Neural cell (in vitro differentiated cells): ENCODE data around the gene GRB7. TPM values are rescaled to one million over a fixed set of nuclear protein-coding genes. Genes with fewer than 3 reads are reported as not detected.

Experiments
- H2AFZ ChIP-seq: fragments of 200-600, 300-800 bp; sonication (generic), shearing (Covaris generic); 2 replicates; pipeline ENCODE4 v1.6.0; 2014; ENCODE audit warnings: low read depth, mild to moderate bottlenecking, antibody characterized with exemption, low read length, moderate library complexity
- H3F3A ChIP-seq: fragments of 200-600 bp; shearing (Covaris generic); 2 replicates; pipeline ENCODE4 v1.6.1; 2016; ENCODE audit warnings: mild to moderate bottlenecking, moderate library complexity, mixed read lengths, antibody characterized with exemption, low read length; ENCODE audit not compliant: insufficient read depth, poor library complexity, severe bottlenecking
- H3K27ac ChIP-seq: fragments of 200-600, 300-800 bp; sonication (generic), shearing (Covaris generic); 2 replicates; pipeline ENCODE4 v1.5.1; 2014; ENCODE audit warnings: mild to moderate bottlenecking, low read length, moderate library complexity
- H3K27me3 ChIP-seq: fragments of 300-800, 200-600 bp; sonication (generic), shearing (Covaris generic); 2 replicates; pipeline ENCODE4 v1.6.0; 2014; ENCODE audit warnings: mild to moderate bottlenecking, low read depth, low read length, moderate library complexity; ENCODE audit not compliant: insufficient read depth
- H3K36me3 ChIP-seq: fragments of 300-800, 200-600 bp; sonication (generic), shearing (Covaris generic); 2 replicates; pipeline ENCODE4 v1.5.1; 2014; ENCODE audit warnings: mild to moderate bottlenecking, antibody characterized with exemption, low read length, moderate library complexity; ENCODE audit not compliant: insufficient read depth
- H3K4me2 ChIP-seq: fragments of 300-800, 200-600 bp; sonication (generic), shearing (Covaris generic); 2 replicates; pipeline ENCODE4 v1.6.0; 2014; ENCODE audit warnings: mild to moderate bottlenecking, low read length
- H3K4me3 ChIP-seq: fragments of 300-800, 200-600 bp; sonication (generic), shearing (Covaris generic); 2 replicates; pipeline ENCODE4 v1.5.1; 2014; ENCODE audit warnings: mild to moderate bottlenecking, low read length, moderate library complexity
- H3K79me2 ChIP-seq: fragments of 200-600 bp; shearing (Covaris generic); replicated peaks from 2 replicates; pipeline ENCODE4 v1.6.0; 2014; ENCODE audit warnings: mild to moderate bottlenecking, low read length, moderate library complexity; ENCODE audit not compliant: insufficient read depth
- H3K9ac ChIP-seq: fragments of 300-800, 200-600 bp; sonication (generic), shearing (Covaris generic); 2 replicates; pipeline ENCODE4 v1.6.1; 2016; ENCODE audit warnings: mild to moderate bottlenecking, low read length, mixed read lengths
- H3K9me2 ChIP-seq: fragments of 200-600 bp; shearing (Covaris generic); 2 replicates; pipeline ENCODE4 v1.6.1; 2016; ENCODE audit warnings: mild to moderate bottlenecking, low read length, mixed read lengths; ENCODE audit not compliant: insufficient read depth
- H3K9me3 ChIP-seq: fragments of 200-600, 300-800 bp; sonication (generic), shearing (Covaris generic); 2 replicates; pipeline ENCODE4 v1.6.1; 2016; ENCODE audit warnings: mild to moderate bottlenecking, mixed run types, low read length, moderate library complexity, mixed read lengths
- H4K20me1 ChIP-seq: fragments of 200-600 bp; shearing (Covaris generic); 2 replicates; pipeline ENCODE4 v1.6.1; 2016; ENCODE audit warnings: mild to moderate bottlenecking, mixed run types; ENCODE audit not compliant: insufficient read depth
- EP300 ChIP-seq: fragments of 450-650 bp; conservative IDR thresholded peaks from 2 replicates; pipeline ENCODE4 v1.6.1; 2014; ENCODE audit warnings: antibody characterized with exemption, mild to moderate bottlenecking, moderate library complexity; ENCODE audit not compliant: poor library complexity, severe bottlenecking
- EZH2 ChIP-seq: fragments of 200-600, 300-800 bp; shearing (Covaris generic), sonication (generic); IDR thresholded peaks from 2 replicates; pipeline ENCODE4 v1.6.1; 2014; ENCODE audit warnings: antibody characterized with exemption, low read length, borderline replicate concordance, mild to moderate bottlenecking; ENCODE audit not compliant: insufficient read depth, poor library complexity, severe bottlenecking
- MXI1 ChIP-seq: fragments of 450-650 bp; conservative IDR thresholded peaks from 2 replicates; pipeline ENCODE4 v1.6.1; 2014; ENCODE audit warnings: antibody characterized with exemption, mild to moderate bottlenecking; ENCODE audit not compliant: poor library complexity, severe bottlenecking
- POLR2AphosphoS5 ChIP-seq: IDR thresholded peaks from 2 replicates; pipeline ENCODE4 v1.6.1; 2012
- RAD21 ChIP-seq: fragments of 450-650 bp; conservative IDR thresholded peaks from 2 replicates; pipeline ENCODE4 v1.6.1; 2014; ENCODE audit warnings: antibody characterized with exemption, mild to moderate bottlenecking, moderate library complexity
- SMC3 ChIP-seq: fragments of 450-650 bp; conservative IDR thresholded peaks from 2 replicates; pipeline ENCODE4 v1.6.1; 2014; ENCODE audit warnings: antibody characterized with exemption, mild to moderate bottlenecking, moderate library complexity; ENCODE audit not compliant: poor library complexity
- TAF1 ChIP-seq: IDR thresholded peaks from 2 replicates; pipeline ENCODE4 v1.6.1; 2012; ENCODE audit warnings: low read depth
- polyA plus RNA-seq: library from polyadenylated mRNA; depleted of rRNA; stranded (reverse); fragments of >200 nt; gene quantifications from 2 replicates; pipeline ENCODE4 v1.2.3, GENCODE V29; 2014
- TF ChIP-seq, protein P1 (sequence below): fragments of 450-650 bp; IDR thresholded peaks from 2 replicates; pipeline ENCODE4 v1.5.1; 2014; ENCODE audit warnings: antibody characterized with exemption, mild to moderate bottlenecking, moderate library complexity; ENCODE audit not compliant: poor library complexity, severe bottlenecking
- TF ChIP-seq, protein P2 (sequence below): IDR thresholded peaks from 2 replicates; pipeline ENCODE4 v1.6.1; 2012; ENCODE audit warnings: borderline replicate concordance

GRB7 gene
- polyA plus RNA-seq, 1 donor from 2014 or later, result not detected

DNA sequence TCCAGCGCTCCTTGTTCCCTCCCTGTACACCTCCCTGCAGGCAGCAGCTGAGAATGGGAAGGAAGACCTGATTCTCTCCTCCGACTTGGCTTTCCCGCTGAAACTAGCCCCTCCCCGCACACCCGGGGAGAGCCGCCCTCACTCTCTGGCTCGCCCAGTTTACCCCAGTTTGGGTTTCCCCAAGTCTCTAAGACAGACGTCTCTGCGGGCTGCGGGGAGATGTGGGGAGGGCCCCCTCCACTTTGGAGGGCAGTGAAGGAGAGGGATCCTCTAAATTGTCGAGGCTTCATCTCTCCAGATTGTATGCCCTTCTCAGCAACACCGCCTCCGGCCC, 797 bp downstream of the GRB7 start:
- H3K9ac ChIP-seq, result no peak overlapping the region
- H2AFZ ChIP-seq, result no peak overlapping the region

DNA sequence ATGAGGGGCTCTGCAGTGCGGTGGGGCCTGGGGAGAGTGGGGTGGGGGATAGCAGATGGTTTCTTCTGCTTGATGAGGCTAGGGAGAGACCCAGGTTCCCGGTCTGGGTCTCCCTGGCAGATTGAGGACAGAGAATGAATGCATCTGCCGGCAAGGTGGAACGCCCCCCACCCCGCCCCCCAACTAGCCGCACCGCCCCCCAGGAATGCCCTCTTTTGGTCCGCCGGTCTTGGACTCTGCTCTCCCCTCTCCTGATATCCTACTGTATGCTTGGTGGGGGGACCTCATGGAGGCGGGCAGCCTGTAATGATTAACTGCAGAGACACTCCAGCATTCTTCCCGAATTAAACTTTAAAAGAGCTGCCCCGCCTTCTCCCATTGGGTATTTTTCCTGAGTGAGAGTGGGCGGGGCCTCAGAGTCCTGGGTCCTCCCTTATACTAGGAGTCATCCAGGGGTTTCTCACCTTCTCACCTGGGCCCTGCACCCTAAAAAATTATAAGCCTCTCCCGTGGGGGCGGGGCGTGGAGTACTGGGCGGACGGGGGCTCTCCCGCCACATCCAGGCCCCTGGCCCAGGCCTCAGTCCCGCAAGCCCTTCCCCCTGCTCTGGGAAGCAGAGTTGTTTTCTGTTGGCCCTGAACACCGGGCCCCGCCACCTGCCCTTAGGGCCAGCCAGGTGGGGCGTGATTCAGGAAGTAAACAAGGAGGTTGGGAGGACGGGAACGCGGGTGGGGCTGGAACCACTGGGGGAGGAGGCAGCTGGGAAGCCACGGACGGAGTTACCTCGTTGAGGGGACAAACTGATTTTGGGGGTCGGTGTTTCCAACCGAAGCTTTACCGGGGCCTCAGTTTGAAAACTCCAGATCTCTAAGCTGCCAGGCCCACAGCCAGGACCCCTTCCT, 1.5 kb downstream of the GRB7 start:
- Histone ChIP-seq H3K9ac (no peak overlapping the region), H4K20me1 (no peaks in the 10 kb centered on the region), H3K4me2 (no peak overlapping the region), H3K79me2 (no peaks in the 10 kb centered on the region), H3K27ac (no peak overlapping the region), H3K36me3 (no peaks in the 10 kb centered on the region), H2AFZ (no peak overlapping the region), H3K27me3 (peaks cover 55% of the 10 kb centered on the region), H3K9me2 (no peaks in the 10 kb centered on the region), H3K9me3 (no peaks in the 10 kb centered on the region), H3F3A (no peaks in the 10 kb centered on the region), H3K4me3 (no peak overlapping the region)
- no peak for TF ChIP-seq EP300
- no peak for TF ChIP-seq SMC3
- TF ChIP-seq POLR2AphosphoS5, result no peak
- TF ChIP-seq, protein P1, sequence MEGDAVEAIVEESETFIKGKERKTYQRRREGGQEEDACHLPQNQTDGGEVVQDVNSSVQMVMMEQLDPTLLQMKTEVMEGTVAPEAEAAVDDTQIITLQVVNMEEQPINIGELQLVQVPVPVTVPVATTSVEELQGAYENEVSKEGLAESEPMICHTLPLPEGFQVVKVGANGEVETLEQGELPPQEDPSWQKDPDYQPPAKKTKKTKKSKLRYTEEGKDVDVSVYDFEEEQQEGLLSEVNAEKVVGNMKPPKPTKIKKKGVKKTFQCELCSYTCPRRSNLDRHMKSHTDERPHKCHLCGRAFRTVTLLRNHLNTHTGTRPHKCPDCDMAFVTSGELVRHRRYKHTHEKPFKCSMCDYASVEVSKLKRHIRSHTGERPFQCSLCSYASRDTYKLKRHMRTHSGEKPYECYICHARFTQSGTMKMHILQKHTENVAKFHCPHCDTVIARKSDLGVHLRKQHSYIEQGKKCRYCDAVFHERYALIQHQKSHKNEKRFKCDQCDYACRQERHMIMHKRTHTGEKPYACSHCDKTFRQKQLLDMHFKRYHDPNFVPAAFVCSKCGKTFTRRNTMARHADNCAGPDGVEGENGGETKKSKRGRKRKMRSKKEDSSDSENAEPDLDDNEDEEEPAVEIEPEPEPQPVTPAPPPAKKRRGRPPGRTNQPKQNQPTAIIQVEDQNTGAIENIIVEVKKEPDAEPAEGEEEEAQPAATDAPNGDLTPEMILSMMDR, result no peak
- TF ChIP-seq, protein P2, sequence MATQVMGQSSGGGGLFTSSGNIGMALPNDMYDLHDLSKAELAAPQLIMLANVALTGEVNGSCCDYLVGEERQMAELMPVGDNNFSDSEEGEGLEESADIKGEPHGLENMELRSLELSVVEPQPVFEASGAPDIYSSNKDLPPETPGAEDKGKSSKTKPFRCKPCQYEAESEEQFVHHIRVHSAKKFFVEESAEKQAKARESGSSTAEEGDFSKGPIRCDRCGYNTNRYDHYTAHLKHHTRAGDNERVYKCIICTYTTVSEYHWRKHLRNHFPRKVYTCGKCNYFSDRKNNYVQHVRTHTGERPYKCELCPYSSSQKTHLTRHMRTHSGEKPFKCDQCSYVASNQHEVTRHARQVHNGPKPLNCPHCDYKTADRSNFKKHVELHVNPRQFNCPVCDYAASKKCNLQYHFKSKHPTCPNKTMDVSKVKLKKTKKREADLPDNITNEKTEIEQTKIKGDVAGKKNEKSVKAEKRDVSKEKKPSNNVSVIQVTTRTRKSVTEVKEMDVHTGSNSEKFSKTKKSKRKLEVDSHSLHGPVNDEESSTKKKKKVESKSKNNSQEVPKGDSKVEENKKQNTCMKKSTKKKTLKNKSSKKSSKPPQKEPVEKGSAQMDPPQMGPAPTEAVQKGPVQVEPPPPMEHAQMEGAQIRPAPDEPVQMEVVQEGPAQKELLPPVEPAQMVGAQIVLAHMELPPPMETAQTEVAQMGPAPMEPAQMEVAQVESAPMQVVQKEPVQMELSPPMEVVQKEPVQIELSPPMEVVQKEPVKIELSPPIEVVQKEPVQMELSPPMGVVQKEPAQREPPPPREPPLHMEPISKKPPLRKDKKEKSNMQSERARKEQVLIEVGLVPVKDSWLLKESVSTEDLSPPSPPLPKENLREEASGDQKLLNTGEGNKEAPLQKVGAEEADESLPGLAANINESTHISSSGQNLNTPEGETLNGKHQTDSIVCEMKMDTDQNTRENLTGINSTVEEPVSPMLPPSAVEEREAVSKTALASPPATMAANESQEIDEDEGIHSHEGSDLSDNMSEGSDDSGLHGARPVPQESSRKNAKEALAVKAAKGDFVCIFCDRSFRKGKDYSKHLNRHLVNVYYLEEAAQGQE, result no peak
- TF ChIP-seq RAD21, result no peak
- TF ChIP-seq EZH2, result no peak
- TF ChIP-seq MXI1, result no peak
- no peak for TF ChIP-seq TAF1

More for the DNA sequence above, 797 bp downstream of the GRB7 start:
- H3K9me3 ChIP-seq, result no peaks in the 10 kb centered on the region
- no peak overlapping the region for H3K4me2 ChIP-seq
- TF ChIP-seq, protein P2, result no peak
- no peak for TF ChIP-seq POLR2AphosphoS5
- H4K20me1 ChIP-seq, result no peaks in the 10 kb centered on the region
- no peak overlapping the region for H3K4me3 ChIP-seq
- no peaks in the 10 kb centered on the region for H3F3A ChIP-seq
- H3K79me2 ChIP-seq, result no peaks in the 10 kb centered on the region
- no peaks in the 10 kb centered on the region for H3K9me2 ChIP-seq
- peaks cover 55% of the 10 kb centered on the region for H3K27me3 ChIP-seq
- H3K27ac ChIP-seq, result no peak overlapping the region
- no peaks in the 10 kb centered on the region for H3K36me3 ChIP-seq
